GM15510 (cell line): Measurements from ENCODE around the gene LRRC66.

ENCODE experiments used
- POLR2A ChIP-seq: IDR thresholded peaks from 3 replicates; pipeline ENCODE4 v1.6.1; 2011; ENCODE audit warnings: borderline replicate concordance; ENCODE audit not compliant: insufficient read length; ENCODE audit errors: extremely low read depth

The LRRC66 gene, protein sequence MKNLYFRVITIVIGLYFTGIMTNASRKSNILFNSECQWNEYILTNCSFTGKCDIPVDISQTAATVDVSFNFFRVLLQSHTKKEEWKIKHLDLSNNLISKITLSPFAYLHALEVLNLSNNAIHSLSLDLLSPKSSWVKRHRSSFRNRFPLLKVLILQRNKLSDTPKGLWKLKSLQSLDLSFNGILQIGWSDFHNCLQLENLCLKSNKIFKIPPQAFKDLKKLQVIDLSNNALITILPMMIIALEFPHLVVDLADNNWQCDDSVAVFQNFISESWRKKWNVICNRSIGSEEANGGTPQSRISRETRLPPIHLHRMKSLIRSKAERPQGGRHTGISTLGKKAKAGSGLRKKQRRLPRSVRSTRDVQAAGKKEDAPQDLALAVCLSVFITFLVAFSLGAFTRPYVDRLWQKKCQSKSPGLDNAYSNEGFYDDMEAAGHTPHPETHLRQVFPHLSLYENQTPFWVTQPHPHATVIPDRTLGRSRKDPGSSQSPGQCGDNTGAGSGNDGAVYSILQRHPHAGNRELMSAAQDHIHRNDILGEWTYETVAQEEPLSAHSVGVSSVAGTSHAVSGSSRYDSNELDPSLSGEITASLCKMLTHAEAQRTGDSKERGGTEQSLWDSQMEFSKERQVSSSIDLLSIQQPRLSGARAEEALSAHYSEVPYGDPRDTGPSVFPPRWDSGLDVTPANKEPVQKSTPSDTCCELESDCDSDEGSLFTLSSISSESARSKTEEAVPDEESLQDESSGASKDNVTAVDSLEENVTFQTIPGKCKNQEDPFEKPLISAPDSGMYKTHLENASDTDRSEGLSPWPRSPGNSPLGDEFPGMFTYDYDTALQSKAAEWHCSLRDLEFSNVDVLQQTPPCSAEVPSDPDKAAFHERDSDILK

DNA sequence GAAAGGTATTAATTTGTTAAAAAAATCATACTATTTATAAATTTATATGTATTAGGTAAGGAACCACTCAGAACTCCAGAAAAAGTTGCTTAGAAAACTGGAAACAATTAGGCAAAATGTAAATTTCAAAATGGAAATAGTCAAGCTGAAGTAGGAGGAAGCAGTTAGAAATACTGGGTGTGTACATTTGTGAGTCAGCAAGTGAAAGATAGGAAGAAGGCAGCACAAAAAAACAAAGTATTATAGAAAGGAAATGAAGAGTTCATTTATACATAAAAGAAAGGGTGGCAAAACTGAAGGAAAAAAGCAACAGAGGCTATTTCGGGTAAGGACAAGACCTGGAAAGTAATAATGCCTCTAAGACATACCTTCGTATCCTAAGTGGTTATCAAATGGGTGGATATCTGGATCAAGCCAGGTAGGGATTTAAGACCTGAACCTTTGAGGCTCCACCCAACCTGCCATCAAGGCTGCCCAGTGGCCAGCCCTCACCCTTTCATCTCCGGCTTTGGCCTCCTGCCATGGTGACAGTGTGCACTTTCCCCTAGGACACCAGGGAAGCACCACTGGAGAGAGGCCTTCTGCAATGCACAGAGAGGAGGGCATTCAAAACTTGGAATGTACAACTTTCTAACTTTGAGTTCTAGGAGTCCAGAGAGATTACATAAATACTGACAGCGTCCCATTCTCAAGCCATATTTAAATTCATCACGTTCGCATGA lies at the start of gene LRRC66:
LRRC66 (minus strand) TSS at position 428 of the 722 bp plus-strand sequence. CDS start 2,750 bp downstream, outside the sequence.
- TF ChIP-seq POLR2A: no peak

- TF ChIP-seq POLR2A: no peak
These were observed 49.4 kb upstream of the LRRC66 start for GRCh38 chr4:52069571-52069970.

DNA sequence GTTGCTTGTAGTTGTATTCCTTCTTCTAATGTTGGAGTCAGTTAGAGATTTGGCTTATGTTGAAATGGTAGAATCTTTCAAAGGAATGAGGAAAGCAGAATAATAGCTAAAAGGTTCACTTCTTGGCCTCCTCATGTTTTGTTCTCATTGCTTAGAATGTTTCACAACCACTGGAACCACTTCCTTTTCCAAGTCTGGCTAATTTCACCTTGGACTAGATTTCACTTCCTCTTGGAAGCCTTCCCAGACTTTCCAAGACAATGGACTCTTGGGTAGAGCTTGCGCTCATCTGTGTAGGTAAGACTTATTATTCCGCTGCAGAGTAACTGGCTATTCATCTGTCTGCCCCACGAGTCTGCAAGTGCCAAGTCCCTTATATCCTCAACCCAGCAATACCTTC lies 39.2 kb upstream of the LRRC66 start:
- TF ChIP-seq POLR2A: no peak

DNA sequence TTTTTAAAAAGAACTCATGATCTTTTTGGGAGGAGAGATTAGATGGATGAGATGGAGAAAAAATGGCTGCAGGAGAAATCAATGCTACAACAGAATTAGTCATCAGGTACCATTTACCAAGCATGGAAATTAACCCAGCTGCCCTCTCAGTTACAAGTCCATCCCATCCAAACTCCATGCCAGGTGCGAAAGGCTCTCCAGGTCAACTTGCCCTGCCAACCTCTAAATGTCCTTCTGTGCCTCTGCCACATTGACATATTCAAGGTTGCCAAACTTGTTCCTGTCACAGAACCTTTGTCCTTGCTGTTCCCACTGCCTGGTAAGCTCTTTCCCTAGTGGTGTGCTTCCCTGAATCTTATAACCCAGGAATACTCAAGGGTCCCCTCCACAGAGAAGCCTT lies 38.1 kb upstream of the LRRC66 start:
- TF ChIP-seq POLR2A: no peak

DNA sequence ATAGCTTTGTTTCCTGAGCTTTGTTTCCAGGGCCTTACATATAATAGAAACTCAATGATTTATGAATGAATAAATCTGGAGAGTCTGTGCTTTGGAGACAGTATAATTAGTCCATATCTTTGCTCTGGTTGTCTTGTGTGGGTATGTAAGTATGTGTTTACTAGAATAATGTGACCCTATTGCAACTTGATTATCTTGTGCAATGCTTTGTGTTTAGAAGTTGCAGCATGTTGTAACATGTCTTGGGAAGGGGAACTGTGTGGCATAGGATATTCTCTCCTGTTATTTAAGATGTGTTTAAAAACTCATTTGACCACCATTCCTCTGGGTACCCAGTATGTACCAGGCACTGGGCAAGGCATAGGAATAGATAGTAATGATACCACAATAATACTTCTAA lies 37.0 kb upstream of the LRRC66 start:
- TF ChIP-seq POLR2A: no peak

- TF ChIP-seq POLR2A: no peak
These were observed 34.1 kb upstream of the LRRC66 start for GRCh38 chr4:52054254-52054653.

DNA sequence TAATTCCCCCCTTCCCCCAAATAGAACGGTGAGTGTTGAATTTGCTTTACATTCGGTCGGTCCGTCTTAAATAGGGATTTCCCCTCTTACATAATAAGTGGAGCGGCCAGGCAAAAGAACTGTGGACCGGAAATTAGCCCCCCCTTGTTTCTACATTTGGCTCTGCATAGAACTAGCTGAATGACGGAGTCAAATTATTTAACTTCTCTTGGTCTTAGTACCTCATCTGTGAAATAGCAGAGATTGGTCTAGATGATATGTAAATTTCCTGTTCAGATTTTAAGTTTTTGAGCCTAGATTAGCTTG lies 32.3 kb upstream of the LRRC66 start:
- TF ChIP-seq POLR2A: no peak

GRCh38 chr4:52051615-52052474 lies 31.7 kb upstream of the LRRC66 start:
- peak; percentile 22 for TF ChIP-seq POLR2A

GRCh38 chr4:52051213-52051614 lies 31.1 kb upstream of the LRRC66 start, which contains the start of gene SPATA18:
TSS of gene SPATA18 (plus strand) at chr4:52051304. CDS start at chr4:52051705, 401 bp downstream.
- TF ChIP-seq POLR2A: no peak

DNA sequence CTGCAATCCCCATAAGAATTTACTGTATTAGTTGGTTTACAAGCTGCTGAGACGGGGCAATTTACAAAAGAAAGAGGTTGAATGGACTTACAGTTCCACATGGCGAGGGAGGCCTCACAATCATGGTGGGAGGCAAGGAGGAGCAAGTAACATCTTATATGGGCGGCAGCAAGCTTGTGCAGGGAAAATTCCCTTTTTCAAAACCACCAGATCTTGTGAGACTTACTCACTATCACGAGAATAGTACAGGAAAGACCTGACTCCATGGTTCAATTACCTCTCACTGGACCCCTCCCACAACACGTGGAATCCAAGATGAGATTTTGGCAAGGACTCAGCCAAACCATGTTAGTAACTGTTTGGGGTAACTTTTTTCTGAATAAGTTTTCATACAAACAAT lies 29.1 kb upstream of the LRRC66 start:
- no peak for TF ChIP-seq POLR2A

DNA sequence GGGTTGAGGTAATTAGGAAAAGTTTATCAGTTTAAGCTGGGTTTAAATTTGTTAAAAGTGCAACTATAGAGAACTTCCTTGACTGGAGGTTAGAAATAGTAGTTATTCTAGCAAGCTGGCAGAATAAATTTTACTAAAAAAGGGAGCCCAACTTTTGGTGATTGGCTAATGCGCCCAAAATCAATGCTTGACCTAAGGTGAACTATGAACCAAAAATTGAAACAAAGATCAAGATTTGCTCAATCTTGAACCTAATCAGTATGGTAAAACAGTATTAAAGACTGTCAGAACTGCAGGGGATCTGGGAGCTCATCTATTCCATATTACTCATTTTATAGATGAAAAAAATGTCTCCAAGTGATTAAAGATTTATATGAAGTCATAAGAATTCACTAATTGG lies 24.9 kb upstream of the LRRC66 start:
- TF ChIP-seq POLR2A: no peak

DNA sequence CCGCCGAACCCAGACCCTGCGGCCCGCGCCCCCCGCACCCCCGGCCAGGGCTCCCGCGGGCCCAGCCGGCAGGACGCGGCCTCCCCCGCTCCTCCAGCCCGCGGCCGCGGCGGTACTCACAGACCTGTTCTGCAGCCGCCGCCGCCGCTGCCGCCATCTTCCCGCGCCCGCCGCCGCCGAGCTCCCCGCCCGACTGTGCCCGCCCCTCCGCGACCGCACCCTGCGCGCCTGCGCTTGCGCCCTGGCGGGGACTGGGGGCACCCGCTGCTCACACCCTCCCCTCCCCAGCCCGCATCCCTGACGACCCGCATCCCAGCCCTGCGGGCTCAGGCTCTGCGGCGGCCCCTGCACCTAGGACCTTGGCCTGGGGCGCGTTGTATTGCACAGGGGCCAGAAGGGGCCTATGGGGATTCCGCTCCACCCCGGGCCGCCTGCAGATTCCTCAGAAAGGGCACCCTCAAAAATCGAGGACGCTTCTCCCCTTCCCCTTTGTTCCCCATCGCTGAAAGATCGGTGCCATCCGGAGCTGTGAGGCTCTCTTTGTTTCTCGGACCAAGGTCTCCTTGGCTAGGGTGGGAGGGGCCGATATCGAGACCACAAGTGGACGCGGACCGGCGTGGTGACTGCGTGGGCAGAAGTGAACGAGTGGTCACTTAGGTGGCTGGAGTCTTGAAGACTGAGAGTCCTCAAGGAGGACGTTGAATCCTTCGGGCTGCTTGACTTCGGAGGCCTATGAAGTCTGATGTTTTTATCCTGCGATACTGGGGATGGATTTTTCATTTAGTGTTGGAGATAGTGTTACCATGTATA lies 18.1 kb upstream of the LRRC66 start, which contains the start of gene SGCB:
SGCB (minus strand) TSS at position 197 of the 810 bp plus-strand sequence; CDS start at position 157, 40 bp downstream.
- peak; percentile 60 for TF ChIP-seq POLR2A

DNA sequence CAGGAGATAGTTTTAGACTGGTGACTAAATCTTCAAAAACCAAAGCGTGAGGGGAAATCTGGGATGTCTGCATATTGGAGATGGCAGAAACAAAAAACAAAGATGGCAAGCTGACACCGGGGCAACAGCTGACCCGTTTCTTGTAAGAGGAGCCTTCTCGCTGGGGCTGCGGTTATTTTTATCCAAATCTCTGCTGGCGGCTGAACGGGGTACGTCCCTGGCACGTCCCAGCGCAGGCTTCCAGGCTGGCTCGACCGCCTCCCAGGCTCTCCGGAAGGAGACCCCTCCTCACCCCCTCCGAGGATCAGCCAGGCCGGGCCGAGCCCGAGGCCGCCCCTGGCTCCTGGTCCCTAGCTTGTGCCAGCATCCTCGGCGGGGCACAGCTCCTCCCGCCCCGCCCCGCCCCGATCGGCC lies 17.5 kb upstream of the LRRC66 start:
- TF ChIP-seq POLR2A: no peak
